Measurements from ENCODE around the gene ABHD6. TPM values are rescaled to one million over a fixed set of nuclear protein-coding genes. Genes with fewer than 3 reads are reported as not detected.

The ABHD6 gene
- total RNA-seq, 2 donors from 2014 or later, result 7.5 to 8.6 TPM

- Mint-ChIP-seq H3K27ac (no peak overlapping the region), H3K9me3 (peaks cover under 1% of the 10 kb centered on the region), H3K27me3 (ENCODE audit: insufficient read depth) (peaks cover 21% of the 10 kb centered on the region), H3K4me3 (no peak overlapping the region), H3K4me1 (peaks cover 3% of the 10 kb centered on the region), H3K36me3 (ENCODE audit: low read depth) (peaks cover 1% of the 10 kb centered on the region)
- H3K9me3 ChIP-seq (ENCODE audit: control insufficient read depth, low read length), result no peaks in the 10 kb centered on the region
- H3K4me1 ChIP-seq (ENCODE audit: control insufficient read depth, insufficient read depth, low read length), result no peaks in the 10 kb centered on the region
- H3K27me3 ChIP-seq (ENCODE audit: control insufficient read depth, insufficient read depth, low read length, poor library complexity, severe bottlenecking), result peaks cover 11% of the 10 kb centered on the region
- WGBS, 2 experiments (ENCODE audit: insufficient coverage in 1 of 2, insufficient read length in 1 of 2), result 90 to 100% methylated on average over 1 of the region's 2 CpGs
- no peak overlapping the region for H3K9ac ChIP-seq (ENCODE audit: extremely low read depth, low read length, poor library complexity, severe bottlenecking)
- H3K4me3 ChIP-seq (ENCODE audit: low read length), result no peak overlapping the region
- H3K36me3 ChIP-seq (ENCODE audit: control insufficient read depth, insufficient read depth, low read length), result no peaks in the 10 kb centered on the region
- H3K27ac ChIP-seq (ENCODE audit: low read depth, low read length), result no peak overlapping the region
- no peak for DNase-seq
- TF ChIP-seq CTCF (conservative IDR thresholded peaks at IDR 0.05), result no peak
These were observed 61.5 kb downstream of the ABHD6 start for GRCh38 chr3:58299075-58299474.

DNA sequence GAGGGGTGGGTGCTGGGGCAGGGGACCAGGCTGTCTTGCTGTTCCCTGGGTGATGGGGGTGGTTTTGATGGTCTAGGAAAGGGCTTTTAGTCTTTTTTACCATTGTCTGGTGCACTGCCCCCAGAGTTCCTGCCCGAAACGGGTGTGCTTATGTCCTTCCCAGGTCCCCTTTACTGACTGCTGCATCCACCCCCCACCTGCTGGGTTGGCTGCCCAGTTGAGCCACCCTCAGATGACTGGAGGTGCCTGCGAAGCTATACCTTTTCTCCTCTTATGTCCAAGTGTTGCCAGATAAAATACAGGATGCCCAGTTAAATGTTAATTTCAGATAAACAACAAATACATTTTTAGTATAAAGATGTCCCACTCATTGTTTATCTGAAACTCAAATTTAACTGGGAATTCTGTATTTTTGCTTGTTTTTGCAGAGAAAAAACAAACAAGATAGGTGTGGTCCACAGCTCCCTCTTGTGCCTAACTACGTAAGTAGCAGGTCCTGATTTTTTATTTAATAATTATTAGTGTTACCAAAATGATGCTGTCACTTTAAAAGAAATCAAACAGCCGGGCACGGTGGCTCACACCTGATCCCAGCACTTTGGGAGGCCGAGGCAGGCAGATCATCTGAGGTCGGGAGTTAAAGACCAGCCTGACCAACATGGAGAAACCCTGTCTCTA, 62.4 kb downstream of the ABHD6 start:
- H3K36me3 Mint-ChIP-seq (ENCODE audit: low read depth), result no peaks in the 10 kb centered on the region
- H3K4me3 Mint-ChIP-seq, result no peak overlapping the region
- Histone ChIP-seq H3K27ac (ENCODE audit: low read depth, low read length) (no peak overlapping the region), H3K36me3 (ENCODE audit: control insufficient read depth, insufficient read depth, low read length) (no peaks in the 10 kb centered on the region), H3K9ac (ENCODE audit: extremely low read depth, low read length, poor library complexity, severe bottlenecking) (no peak overlapping the region), H3K9me3 (ENCODE audit: control insufficient read depth, low read length) (no peaks in the 10 kb centered on the region), H3K27me3 (ENCODE audit: control insufficient read depth, insufficient read depth, low read length, poor library complexity, severe bottlenecking) (peaks cover 11% of the 10 kb centered on the region), H3K4me1 (ENCODE audit: control insufficient read depth, insufficient read depth, low read length) (no peaks in the 10 kb centered on the region), H3K4me3 (ENCODE audit: low read length) (no peak overlapping the region)
- WGBS, 2 experiments (ENCODE audit: insufficient coverage in 1 of 2, insufficient read length in 1 of 2), result 25 to 29% methylated on average over 7 to 8 of the region's 8 CpGs
- peak; percentile 83 for TF ChIP-seq CTCF (conservative IDR thresholded peaks at IDR 0.05)
- peaks cover 21% of the 10 kb centered on the region for H3K27me3 Mint-ChIP-seq (ENCODE audit: insufficient read depth)
- peaks cover 3% of the 10 kb centered on the region for H3K4me1 Mint-ChIP-seq
- H3K9me3 Mint-ChIP-seq, result no peaks in the 10 kb centered on the region
- DNase-seq, result peak; percentile 60
- H3K27ac Mint-ChIP-seq, result no peak overlapping the region

GRCh38 chr3:58305882-58306711, 68.5 kb downstream of the ABHD6 start, which contains the start of the genes HTD2 and RPP14:
HTD2 (plus strand) TSS chr3:58306520; CDS start chr3:58317614, 11,094 bp downstream.
RPP14 (plus strand) TSS chr3:58306245; CDS start chr3:58310330, 4,085 bp downstream.
- Histone ChIP-seq H3K36me3 (ENCODE audit: control insufficient read depth, insufficient read depth, low read length) (peaks cover 29% of the 10 kb centered on the region), H3K27ac (ENCODE audit: low read depth, low read length) (peak within 1 kb of the TSS; percentile 92), H3K9me3 (ENCODE audit: control insufficient read depth, low read length) (no peaks in the 10 kb centered on the region), H3K4me1 (ENCODE audit: control insufficient read depth, insufficient read depth, low read length) (peaks cover 9% of the 10 kb centered on the region), H3K27me3 (ENCODE audit: control insufficient read depth, insufficient read depth, low read length, poor library complexity, severe bottlenecking) (peaks cover 11% of the 10 kb centered on the region), H3K4me3 (ENCODE audit: low read length) (peak within 1 kb of the TSS; percentile 87), H3K9ac (ENCODE audit: extremely low read depth, low read length, poor library complexity, severe bottlenecking) (peak within 1 kb of the TSS; percentile 93)
- peak; percentile 99 for DNase-seq
- peaks cover 17% of the 10 kb centered on the region for H3K4me1 Mint-ChIP-seq
- peaks cover 25% of the 10 kb centered on the region for H3K36me3 Mint-ChIP-seq (ENCODE audit: low read depth)
- no peaks in the 10 kb centered on the region for H3K9me3 Mint-ChIP-seq
- H3K27me3 Mint-ChIP-seq (ENCODE audit: insufficient read depth), result peaks cover 20% of the 10 kb centered on the region
- 7 to 19% methylated on average over 29 to 71 of the region's 71 CpGs for WGBS, 2 experiments (ENCODE audit: insufficient coverage in 1 of 2, insufficient read length in 1 of 2)
- H3K27ac Mint-ChIP-seq, result peak within 1 kb of the TSS; percentile 100
- peak within 1 kb of the TSS; percentile 98 for H3K4me3 Mint-ChIP-seq
- peak; percentile 99 for TF ChIP-seq CTCF (conservative IDR thresholded peaks at IDR 0.05)

All from endodermal cell (in vitro differentiated cells).